ENCODE data around the gene PPFIBP2.

Gene PPFIBP2

DNA sequence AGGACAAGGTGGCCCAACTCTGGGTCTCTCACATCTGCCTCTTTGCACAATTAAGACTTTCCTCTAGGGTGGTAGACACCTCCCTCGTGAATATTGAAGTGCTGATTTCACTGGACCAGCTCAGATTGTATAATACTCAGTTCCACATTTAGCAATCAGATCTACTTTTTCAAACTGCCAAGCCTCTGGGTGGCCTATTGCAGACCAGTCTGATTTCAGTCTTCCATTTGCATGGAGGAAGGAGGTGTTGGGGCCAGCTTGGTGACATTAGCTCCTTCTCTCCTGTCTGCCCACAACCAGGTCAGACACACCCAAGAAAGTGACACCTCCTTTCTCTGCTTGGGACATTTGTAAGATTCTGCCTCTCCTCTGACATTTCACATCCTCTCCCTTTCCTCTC is 78.2 kb downstream of the PPFIBP2 start:
- DNase-seq (ENCODE audit: extremely low read depth, low read depth): no peak
- TF ChIP-seq, protein P1, sequence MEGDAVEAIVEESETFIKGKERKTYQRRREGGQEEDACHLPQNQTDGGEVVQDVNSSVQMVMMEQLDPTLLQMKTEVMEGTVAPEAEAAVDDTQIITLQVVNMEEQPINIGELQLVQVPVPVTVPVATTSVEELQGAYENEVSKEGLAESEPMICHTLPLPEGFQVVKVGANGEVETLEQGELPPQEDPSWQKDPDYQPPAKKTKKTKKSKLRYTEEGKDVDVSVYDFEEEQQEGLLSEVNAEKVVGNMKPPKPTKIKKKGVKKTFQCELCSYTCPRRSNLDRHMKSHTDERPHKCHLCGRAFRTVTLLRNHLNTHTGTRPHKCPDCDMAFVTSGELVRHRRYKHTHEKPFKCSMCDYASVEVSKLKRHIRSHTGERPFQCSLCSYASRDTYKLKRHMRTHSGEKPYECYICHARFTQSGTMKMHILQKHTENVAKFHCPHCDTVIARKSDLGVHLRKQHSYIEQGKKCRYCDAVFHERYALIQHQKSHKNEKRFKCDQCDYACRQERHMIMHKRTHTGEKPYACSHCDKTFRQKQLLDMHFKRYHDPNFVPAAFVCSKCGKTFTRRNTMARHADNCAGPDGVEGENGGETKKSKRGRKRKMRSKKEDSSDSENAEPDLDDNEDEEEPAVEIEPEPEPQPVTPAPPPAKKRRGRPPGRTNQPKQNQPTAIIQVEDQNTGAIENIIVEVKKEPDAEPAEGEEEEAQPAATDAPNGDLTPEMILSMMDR (IDR thresholded peaks at IDR 0.05; ENCODE audit: low read depth, low read length): no peak

DNA sequence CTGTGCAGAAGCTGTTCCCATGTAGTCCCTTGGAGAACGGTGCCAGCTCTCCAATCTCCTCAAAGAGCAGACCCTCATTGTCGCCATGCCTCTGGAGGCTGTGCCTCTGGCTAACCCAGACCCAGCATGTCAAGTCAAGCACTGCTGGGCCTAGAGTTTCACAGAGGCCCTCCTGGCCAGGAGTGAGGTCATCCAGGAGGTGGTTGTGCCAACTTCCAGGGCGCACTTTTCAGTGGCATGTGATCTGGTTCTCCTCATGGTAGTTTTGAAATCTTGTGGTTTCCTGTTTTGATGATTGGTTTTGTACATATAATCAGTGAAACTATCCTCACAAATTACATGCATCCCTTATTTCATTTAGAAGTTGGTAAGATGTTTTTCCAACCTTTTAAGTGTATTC is 78.9 kb downstream of the PPFIBP2 start:
- TF ChIP-seq, protein P1 (IDR thresholded peaks at IDR 0.05; ENCODE audit: low read depth, low read length): no peak
- peak; percentile 82 for DNase-seq (ENCODE audit: extremely low read depth, low read depth)

DNA sequence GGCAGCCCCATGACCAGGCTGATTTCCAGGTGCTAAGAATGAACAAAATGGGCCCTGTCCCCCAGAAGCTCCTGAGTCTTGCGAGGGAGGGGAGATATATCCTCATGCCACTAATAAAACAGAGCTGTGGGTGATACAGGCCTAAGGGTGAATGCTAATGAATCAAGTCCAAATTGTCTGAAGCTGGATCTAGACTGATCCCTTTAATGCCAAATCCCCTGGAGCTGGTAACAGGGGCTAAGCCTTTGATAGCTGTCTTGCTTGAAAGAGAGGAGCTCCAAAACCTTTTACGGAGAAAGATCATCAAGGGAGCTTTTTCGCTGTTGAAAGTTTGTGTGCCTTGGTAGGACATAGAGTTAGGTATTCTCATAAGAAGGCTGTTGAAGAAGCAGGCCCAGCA is 79.7 kb downstream of the PPFIBP2 start:
- DNase-seq (ENCODE audit: extremely low read depth, low read depth): no peak
- TF ChIP-seq, protein P1 (IDR thresholded peaks at IDR 0.05; ENCODE audit: low read depth, low read length): no peak

DNA sequence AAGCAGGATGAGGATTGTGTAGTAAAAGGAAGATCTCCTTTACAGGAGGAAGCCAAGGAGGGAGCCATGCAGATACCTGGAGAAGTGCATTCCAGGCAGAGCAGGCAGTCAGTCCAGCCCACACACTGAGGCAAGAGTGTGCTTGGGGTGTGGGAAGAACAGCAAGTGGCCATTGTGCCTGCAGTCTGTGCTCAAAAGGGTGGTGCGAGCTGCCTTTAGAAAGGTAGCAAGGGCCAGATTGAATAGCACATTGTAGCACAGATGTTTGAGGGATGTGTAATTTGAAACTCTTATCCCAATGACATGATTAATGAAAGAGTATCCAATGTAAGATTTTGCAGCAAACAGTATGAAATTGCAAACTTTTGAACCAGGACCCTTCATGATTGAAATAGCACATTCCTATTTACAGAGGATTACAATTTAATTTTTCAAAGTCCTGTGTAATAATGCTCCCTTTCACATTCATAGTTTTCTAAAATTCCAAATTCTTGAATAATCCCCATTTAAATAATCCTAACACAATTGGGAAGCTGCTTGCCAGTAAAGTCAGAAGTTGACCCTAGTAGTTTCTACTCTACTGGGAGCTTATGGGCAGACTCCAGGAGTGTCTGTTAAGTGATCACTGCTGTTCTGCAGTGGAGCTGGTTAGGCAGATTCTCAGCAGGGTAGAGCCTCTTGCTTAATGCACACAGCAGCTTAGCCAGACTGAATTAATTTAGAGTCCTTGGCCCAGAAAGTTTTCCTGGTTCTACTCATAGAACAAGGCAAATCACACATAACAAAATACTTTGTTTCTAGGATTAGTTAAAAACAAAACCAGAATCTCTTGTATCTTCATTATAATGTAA is 81.4 kb downstream of the PPFIBP2 start:
- peak; percentile 62 for DNase-seq (ENCODE audit: extremely low read depth, low read depth)
- TF ChIP-seq, protein P1 (IDR thresholded peaks at IDR 0.05; ENCODE audit: low read depth, low read length): no peak

DNA sequence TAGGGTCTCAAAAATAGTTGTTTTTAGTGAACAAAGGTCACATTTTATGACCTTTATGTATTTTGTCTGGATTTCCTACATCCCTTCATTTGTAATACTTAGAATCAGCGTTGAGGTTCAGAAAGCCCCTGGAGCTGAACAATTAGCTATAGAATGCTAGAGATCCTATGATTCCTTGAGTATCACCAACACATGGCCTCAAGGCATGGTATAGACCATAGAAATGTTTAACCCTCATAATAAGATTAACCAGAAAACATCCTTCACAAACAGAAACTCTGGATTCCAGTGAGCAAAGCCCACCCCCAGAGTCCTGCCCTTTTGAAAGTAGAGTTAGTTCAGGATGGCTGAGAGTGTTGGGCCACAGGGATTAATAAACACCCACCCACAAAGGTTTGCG is 82.2 kb downstream of the PPFIBP2 start:
- TF ChIP-seq, protein P1 (IDR thresholded peaks at IDR 0.05; ENCODE audit: low read depth, low read length): no peak
- no peak for DNase-seq (ENCODE audit: extremely low read depth, low read depth)

DNA sequence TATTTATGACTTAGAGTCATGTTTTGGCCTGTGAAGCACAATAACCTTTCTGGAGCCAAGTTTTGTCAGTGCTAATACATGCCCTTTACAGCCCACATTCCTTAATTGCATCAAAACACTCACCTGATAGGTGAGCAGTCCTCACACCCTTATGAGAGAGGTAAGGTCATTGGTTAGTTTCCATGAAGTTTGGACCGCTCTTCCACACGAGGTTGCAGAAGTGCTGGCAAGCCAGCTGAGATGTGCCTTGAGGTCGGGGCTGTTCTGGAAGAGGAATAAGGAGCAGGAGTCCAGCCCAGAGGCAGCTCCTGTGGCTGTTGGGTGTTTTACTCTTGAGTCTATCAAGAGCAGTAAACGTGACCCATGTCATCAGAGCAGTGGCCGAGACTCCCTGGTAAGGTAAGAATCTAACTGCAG is 83.2 kb downstream of the PPFIBP2 start:
- TF ChIP-seq, protein P1 (IDR thresholded peaks at IDR 0.05; ENCODE audit: low read depth, low read length): no peak
- no peak for DNase-seq (ENCODE audit: extremely low read depth, low read depth)

DNA sequence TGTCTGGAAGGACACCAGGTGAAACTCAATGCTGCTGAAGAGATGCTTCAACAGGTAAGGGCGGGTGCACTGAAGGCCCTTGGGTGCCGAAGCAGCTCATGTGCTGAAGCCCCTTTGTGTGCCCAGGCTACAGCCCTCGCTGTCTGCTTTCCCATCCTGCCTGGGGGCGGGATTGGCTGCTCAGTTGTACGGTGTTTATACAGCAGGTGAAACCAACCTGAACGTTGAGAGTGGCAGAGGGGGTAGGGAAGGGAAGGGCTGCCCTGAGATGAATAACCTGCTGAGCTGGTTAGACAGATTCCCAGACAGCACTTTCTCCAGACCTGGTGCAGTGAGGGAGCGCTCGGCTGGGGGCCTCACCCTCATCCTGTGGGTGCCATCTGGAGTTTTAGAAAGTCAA is 83.8 kb downstream of the PPFIBP2 start:
- DNase-seq (ENCODE audit: extremely low read depth, low read depth): no peak
- TF ChIP-seq, protein P1 (IDR thresholded peaks at IDR 0.05; ENCODE audit: low read depth, low read length): no peak

Data from AG09319 (cell line).